IMR-90 (cell line): ENCODE results near the gene CABP4. TPM values are rescaled to one million over a fixed set of nuclear protein-coding genes. Genes with fewer than 3 reads are reported as not detected.

ENCODE experiments used
- ATAC-seq: fragments of 200-7000 bp; cut with Tn5 transposase; 2 replicates; pipeline ENCODE4 v1.9.1; 2020; ENCODE audit warnings: low read depth, mild to moderate bottlenecking, moderate library complexity
- BruUV-seq: library from RNA; stranded (reverse); fragments of 400-500 nt; replicated peaks from 2 replicates; lab custom pipeline; 2021; lab: Mats Ljungman, UMichigan
- CTCF ChIA-PET: fragments of 300-600 bp; formaldehyde crosslinking; extraction: SDS; loops from one replicate; lab custom pipeline; 2021; ENCODE audit warnings: antibody characterized with exemption; lab: Yijun Ruan, JAX
- POLR2A ChIA-PET: fragments of 300-600 bp; sonication (Branson Sonifier 250); formaldehyde crosslinking; loops from one replicate; lab custom pipeline; 2022; ENCODE audit warnings: antibody characterized with exemption; ENCODE audit not compliant: unreplicated experiment; lab: Charles Lee
- DNase-seq: peaks from one replicate; pipeline ENCODE4 v3.0.0; 2013
- H2AFZ ChIP-seq: replicated peaks from 2 replicates; pipeline ENCODE3; 2013; ENCODE audit warnings: low read length, mild to moderate bottlenecking; ENCODE audit not compliant: poor library complexity
- H2AK5ac ChIP-seq: 2 replicates; pipeline ENCODE4 v1.6.1; 2013; ENCODE audit warnings: low read depth, low read length, inconsistent platforms
- H2AK9ac ChIP-seq: replicated peaks from 2 replicates; pipeline ENCODE3; 2013; ENCODE audit warnings: mild to moderate bottlenecking, low read depth, low read length, moderate library complexity; ENCODE audit not compliant: poor library complexity
- H2BK120ac ChIP-seq: 2 replicates; pipeline ENCODE4 v1.6.1; 2013; ENCODE audit warnings: low read depth, low read length, inconsistent platforms
- H2BK15ac ChIP-seq: 3 replicates; pipeline ENCODE4 v1.6.1; 2013; ENCODE audit warnings: low read depth, low read length, inconsistent platforms
- H2BK20ac ChIP-seq: 2 replicates; pipeline ENCODE4 v1.6.1; 2013; ENCODE audit warnings: low read depth, mild to moderate bottlenecking, inconsistent platforms, low read length, moderate library complexity
- H2BK5ac ChIP-seq: 2 replicates; pipeline ENCODE4 v1.6.1; 2013; ENCODE audit warnings: mild to moderate bottlenecking, low read depth, low read length, inconsistent platforms; ENCODE audit not compliant: poor library complexity, severe bottlenecking
- H3K14ac ChIP-seq: replicated peaks from 2 replicates; pipeline ENCODE4 v1.6.1; 2013; ENCODE audit warnings: low read depth, low read length, inconsistent platforms
- H3K18ac ChIP-seq: 2 replicates; pipeline ENCODE4 v1.6.1; 2013; ENCODE audit warnings: low read depth, low read length, control low read depth
- H3K23ac ChIP-seq: 2 replicates; pipeline ENCODE4 v1.6.1; 2013; ENCODE audit warnings: low read depth, low read length, inconsistent platforms
- H3K27ac ChIP-seq: 2 replicates; pipeline ENCODE4 v1.5.1; 2013; ENCODE audit warnings: mild to moderate bottlenecking, control low read depth, low read length; ENCODE audit not compliant: insufficient read depth
- H3K27me3 ChIP-seq: 2 replicates; pipeline ENCODE4 v1.6.1; 2013; ENCODE audit warnings: low read length; ENCODE audit not compliant: control insufficient read depth, insufficient read depth
- H3K36me3 ChIP-seq: 2 replicates; pipeline ENCODE4 v1.6.1; 2013; ENCODE audit warnings: low read length, mixed read lengths; ENCODE audit not compliant: control insufficient read depth, insufficient read depth
- H3K4ac ChIP-seq: 2 replicates; pipeline ENCODE4 v1.6.1; 2013; ENCODE audit warnings: low read depth, low read length, inconsistent platforms
- H3K4me1 ChIP-seq: 2 replicates; pipeline ENCODE4 v1.6.1; 2013; ENCODE audit warnings: low read length, mixed read lengths; ENCODE audit not compliant: control insufficient read depth, insufficient read depth
- H3K4me2 ChIP-seq: 2 replicates; pipeline ENCODE4 v1.6.1; 2013; ENCODE audit warnings: low read depth, mild to moderate bottlenecking, control low read depth, low read length, moderate library complexity
- H3K4me3 ChIP-seq: 2 replicates; pipeline ENCODE4 v1.5.1; 2013; ENCODE audit warnings: low read depth, mild to moderate bottlenecking, control low read depth, low read length, moderate library complexity; ENCODE audit not compliant: insufficient read depth
- H3K56ac ChIP-seq: 2 replicates; pipeline ENCODE4 v1.6.1; 2013; ENCODE audit warnings: low read length, inconsistent platforms; ENCODE audit not compliant: insufficient read depth; ENCODE audit errors: extremely low read depth
- H3K79me1 ChIP-seq, 2 experiments: 2 replicates each; pipeline ENCODE4 v1.6.1; 2013; ENCODE audit warnings: low read length in 2 of 2, inconsistent platforms in 1 of 2, low read depth in 1 of 2
- H3K9ac ChIP-seq: 2 replicates; pipeline ENCODE4 v1.6.1; 2013; ENCODE audit warnings: low read depth, low read length, control low read depth
- H3K9me1 ChIP-seq: 2 replicates; pipeline ENCODE4 v1.6.1; 2013; ENCODE audit warnings: low read length, inconsistent platforms; ENCODE audit not compliant: insufficient read depth
- H3K9me3 ChIP-seq: 2 replicates; pipeline ENCODE4 v1.6.1; 2013; ENCODE audit warnings: low read length; ENCODE audit not compliant: control insufficient read depth, insufficient read depth
- H4K20me1 ChIP-seq: 2 replicates; pipeline ENCODE4 v1.6.1; 2013; ENCODE audit warnings: low read length, inconsistent platforms; ENCODE audit not compliant: insufficient read depth
- H4K5ac ChIP-seq: 2 replicates; pipeline ENCODE4 v1.6.1; 2013; ENCODE audit warnings: mild to moderate bottlenecking, low read depth, low read length, control low read depth
- H4K8ac ChIP-seq, 2 experiments: 2 replicates each; pipeline ENCODE4 v1.6.1; 2013; ENCODE audit warnings: low read depth in 2 of 2, low read length in 2 of 2, control low read depth in 1 of 2, inconsistent platforms in 1 of 2
- H4K91ac ChIP-seq: 2 replicates; pipeline ENCODE4 v1.6.1; 2013; ENCODE audit warnings: low read depth, low read length, inconsistent platforms; ENCODE audit not compliant: insufficient read depth
- CHD1 ChIP-seq: IDR thresholded peaks from 2 replicates; pipeline ENCODE4 v1.6.1; 2012; ENCODE audit warnings: low read depth, low read length, improper control_type of control experiment
- ELK1 ChIP-seq: fragments of 150-350 bp; IDR thresholded peaks from 2 replicates; pipeline ENCODE4 v1.6.1; 2016; ENCODE audit warnings: low read depth, mild to moderate bottlenecking, low read length, moderate library complexity, borderline replicate concordance
- MAFK ChIP-seq: IDR thresholded peaks from 2 replicates; pipeline ENCODE4 v1.6.1; 2012; ENCODE audit warnings: low read depth, low read length, improper control_type of control experiment
- MAZ ChIP-seq: IDR thresholded peaks from 2 replicates; pipeline ENCODE4 v1.6.1; 2012; ENCODE audit warnings: low read depth, mild to moderate bottlenecking, low read length, improper control_type of control experiment, moderate library complexity, borderline replicate concordance
- NFE2L2 ChIP-seq: fragments of 150-350 bp; IDR thresholded peaks from 2 replicates; pipeline ENCODE4 v1.6.1; 2016; ENCODE audit warnings: low read depth, mild to moderate bottlenecking, low read length
- POLR2A ChIP-seq: IDR thresholded peaks from 2 replicates; pipeline ENCODE4 v1.6.1; 2012; ENCODE audit warnings: mild to moderate bottlenecking, low read depth, low read length
- RAD21 ChIP-seq: IDR thresholded peaks from 2 replicates; pipeline ENCODE4 v1.6.1; 2012; ENCODE audit warnings: low read length, improper control_type of control experiment
- RCOR1 ChIP-seq: IDR thresholded peaks from 2 replicates; pipeline ENCODE4 v1.6.1; 2012; ENCODE audit warnings: mild to moderate bottlenecking, low read length, improper control_type of control experiment; ENCODE audit not compliant: insufficient replicate concordance
- SMC3 ChIP-seq: fragments of 150-350 bp; IDR thresholded peaks from 2 replicates; pipeline ENCODE4 v1.6.1; 2016; ENCODE audit warnings: low read depth, mild to moderate bottlenecking, antibody characterized with exemption, low read length, moderate library complexity
- USF2 ChIP-seq: fragments of 150-350 bp; IDR thresholded peaks from 2 replicates; pipeline ENCODE4 v1.6.1; 2017; ENCODE audit warnings: mild to moderate bottlenecking, antibody characterized with exemption, low read length, low read depth
- WGBS, 2 experiments: methylation state at CpG; one replicate each; pipeline versions ENCODE4 v1.1.5 to v1.1.7; 2013; ENCODE audit warnings: missing lambda C conversion rate in 2 of 2; ENCODE audit not compliant: insufficient read length in 1 of 2; ENCODE audit errors: extremely low coverage in 2 of 2; 5-methylcytosine and 5-hydroxymethylcytosine counted together
- dilution Hi-C: fragments of 300-500 bp; cut with HindIII; formaldehyde crosslinking; loops from one replicate; pipeline ENCODE4 v1.14.3; 2018; ENCODE audit warnings: low sequenced_read_pairs; ENCODE audit not compliant: unreplicated experiment
- in situ Hi-C: fragments of 300-500 bp; cut with MboI; formaldehyde crosslinking; loops from 3 replicates; pipeline ENCODE4 v1.14.3; 2019; ENCODE audit warnings: low sequenced_read_pairs, inconsistent platforms, mixed read lengths
- intact Hi-C: fragments of 100-400 bp; cut with micrococcal nuclease; formaldehyde crosslinking; loops from 2 replicates; pipeline ENCODE4 v1.10.0; 2022
- polyA plus RNA-seq, 3 experiments: library from polyadenylated mRNA; depleted of rRNA; stranded (reverse); fragments of >200 nt; gene quantifications; 2 replicates each; pipeline ENCODE4 v1.2.3, GENCODE V29; 2012; ENCODE audit warnings: low replicate concordance in 1 of 3
- total RNA-seq: library from RNA; depleted of rRNA; stranded (reverse); fragments of >200 nt; gene quantifications from 2 replicates; pipeline ENCODE4 v1.2.3, GENCODE V29; 2012

The CABP4 gene
- total and polyA plus RNA-seq, 2 of the 4 experiments (the other 2 are of a cell fraction): not detected

- intact Hi-C loops: no loop called here
- TF ChIP-seq MAZ: no peak
- TF ChIP-seq MAFK: no peak
- TF ChIP-seq SMC3: no peak
- TF ChIP-seq ELK1: no peak
- no peak for TF ChIP-seq NFE2L2
- TF ChIP-seq RCOR1: no peak
- no peak for TF ChIP-seq USF2
- no peak for TF ChIP-seq RAD21
- TF ChIP-seq CHD1: no peak
- no peak for TF ChIP-seq POLR2A
- Histone ChIP-seq H3K4me1 (peaks cover 9% of the 10 kb centered on the region), H3K9me1 (peaks cover 12% of the 10 kb centered on the region), H2BK120ac (no peak overlapping the region), H3K36me3 (peaks cover 2% of the 10 kb centered on the region; the same call in 1 of the 2 replicates), H4K91ac (peak overlapping the region; percentile 47; the same call in 1 of the 2 replicates), H3K18ac (no peak overlapping the region), H3K9me3 (no peaks in the 10 kb centered on the region), H3K27ac (no peak overlapping the region), H2AK9ac (peak overlapping the region; percentile 84), H3K23ac (no peak overlapping the region), H2BK20ac (no peak overlapping the region), H4K5ac (peak overlapping the region; percentile 87), H2AFZ (peak overlapping the region; percentile 95), H3K27me3 (no peaks in the 10 kb centered on the region; the same call in 1 of the 2 replicates), H2BK5ac (peak overlapping the region; percentile 56), H4K20me1 (no peaks in the 10 kb centered on the region), H3K4ac (0 out of 2 replicates have a peak overlapping the region, but pooled peaks have one; percentile 69), H2AK5ac (no peak overlapping the region), H3K4me2 (peak overlapping the region; percentile 68), H3K4me3 (no peak overlapping the region; the same call in 1 of the 2 replicates), H4K8ac (peak overlapping the region; percentile 88 to 92; a peak in 2 of 4 replicates), H3K56ac (no peak overlapping the region), H3K14ac (no peak overlapping the region), H3K9ac (no peak overlapping the region), H2BK15ac (no peak overlapping the region), H3K79me1 (peaks cover 4 to 24% of the 10 kb centered on the region in 2 experiments; a peak in 2 of 4 replicates)
- POLR2A ChIA-PET: no interaction called here
- dilution Hi-C loops: no loop called here
- CTCF ChIA-PET: no interaction called here
- DNase-seq: no peak
- no TSS peak for BruUV-seq
- WGBS, 2 experiments: 100% methylated on average over 4 of the region's 20 CpGs; no CpG with 5 or more reads in 1 of the 2 experiments
- in situ Hi-C loops: no loop called here
- ATAC-seq: no peak
These were observed 8.7 kb downstream of the CABP4 start for GRCh38 chr11:67463680-67464410.
